HL-60 (cell line): ENCODE results near the gene TRABD2B.

Experiments used
- DNase-seq, 2 experiments: peaks; one replicate each; pipeline ENCODE4 v3.0.0-alpha.2; 2010 to 2020; ENCODE audit warnings: low read depth in 1 of 2, low spot score in 1 of 2
- H3K27ac ChIP-seq: fragments of 250-450 bp; sonication (Bioruptor Pico); replicated peaks from 2 replicates; pipeline ENCODE4 v1.5.1; 2020; ENCODE audit warnings: mild to moderate bottlenecking, moderate library complexity
- H3K27me3 ChIP-seq: fragments of 250-450 bp; sonication (Bioruptor Pico); 2 replicates; pipeline ENCODE4 v1.5.1; 2021; ENCODE audit warnings: mild to moderate bottlenecking, moderate library complexity; ENCODE audit not compliant: insufficient read depth, poor library complexity, severe bottlenecking
- H3K4me3 ChIP-seq: replicated peaks from 2 replicates; pipeline ENCODE4 v1.5.1; 2011; ENCODE audit warnings: mild to moderate bottlenecking, control low read depth, low read length; ENCODE audit not compliant: insufficient read depth
- CTCF ChIP-seq: IDR thresholded peaks from one replicate; pipeline ENCODE4 v1.5.1; 2011; ENCODE audit warnings: low read length, control low read depth, inconsistent platforms; ENCODE audit not compliant: insufficient read depth
- GABPA ChIP-seq: IDR thresholded peaks from 2 replicates; pipeline ENCODE4 v1.6.1; 2012; ENCODE audit warnings: low read depth
- POLR2AphosphoS5 ChIP-seq: IDR thresholded peaks from 2 replicates; pipeline ENCODE4 v1.6.1; 2012; ENCODE audit warnings: low read depth
- SPI1 ChIP-seq: IDR thresholded peaks from 2 replicates; pipeline ENCODE4 v1.6.1; 2012; ENCODE audit warnings: low read depth, mild to moderate bottlenecking, borderline replicate concordance
- TF ChIP-seq, protein P1 (sequence below): IDR thresholded peaks from 2 replicates; pipeline ENCODE4 v1.6.1; 2012; ENCODE audit warnings: low read depth; ENCODE audit not compliant: insufficient replicate concordance

The TRABD2B gene

GRCh38 chr1:47781171-47781959 lies 215.8 kb downstream of the TRABD2B start:
- TF ChIP-seq SPI1 (no peak), CTCF (no peak), GABPA (no peak), POLR2AphosphoS5 (no peak)
- TF ChIP-seq, protein P1, sequence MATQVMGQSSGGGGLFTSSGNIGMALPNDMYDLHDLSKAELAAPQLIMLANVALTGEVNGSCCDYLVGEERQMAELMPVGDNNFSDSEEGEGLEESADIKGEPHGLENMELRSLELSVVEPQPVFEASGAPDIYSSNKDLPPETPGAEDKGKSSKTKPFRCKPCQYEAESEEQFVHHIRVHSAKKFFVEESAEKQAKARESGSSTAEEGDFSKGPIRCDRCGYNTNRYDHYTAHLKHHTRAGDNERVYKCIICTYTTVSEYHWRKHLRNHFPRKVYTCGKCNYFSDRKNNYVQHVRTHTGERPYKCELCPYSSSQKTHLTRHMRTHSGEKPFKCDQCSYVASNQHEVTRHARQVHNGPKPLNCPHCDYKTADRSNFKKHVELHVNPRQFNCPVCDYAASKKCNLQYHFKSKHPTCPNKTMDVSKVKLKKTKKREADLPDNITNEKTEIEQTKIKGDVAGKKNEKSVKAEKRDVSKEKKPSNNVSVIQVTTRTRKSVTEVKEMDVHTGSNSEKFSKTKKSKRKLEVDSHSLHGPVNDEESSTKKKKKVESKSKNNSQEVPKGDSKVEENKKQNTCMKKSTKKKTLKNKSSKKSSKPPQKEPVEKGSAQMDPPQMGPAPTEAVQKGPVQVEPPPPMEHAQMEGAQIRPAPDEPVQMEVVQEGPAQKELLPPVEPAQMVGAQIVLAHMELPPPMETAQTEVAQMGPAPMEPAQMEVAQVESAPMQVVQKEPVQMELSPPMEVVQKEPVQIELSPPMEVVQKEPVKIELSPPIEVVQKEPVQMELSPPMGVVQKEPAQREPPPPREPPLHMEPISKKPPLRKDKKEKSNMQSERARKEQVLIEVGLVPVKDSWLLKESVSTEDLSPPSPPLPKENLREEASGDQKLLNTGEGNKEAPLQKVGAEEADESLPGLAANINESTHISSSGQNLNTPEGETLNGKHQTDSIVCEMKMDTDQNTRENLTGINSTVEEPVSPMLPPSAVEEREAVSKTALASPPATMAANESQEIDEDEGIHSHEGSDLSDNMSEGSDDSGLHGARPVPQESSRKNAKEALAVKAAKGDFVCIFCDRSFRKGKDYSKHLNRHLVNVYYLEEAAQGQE = no peak

GRCh38 chr1:47780469-47780995 lies 216.7 kb downstream of the TRABD2B start:
- H3K27ac ChIP-seq = no peak overlapping the region

More at GRCh38 chr1:47781171-47781959, 215.8 kb downstream of the TRABD2B start:
- no peak for DNase-seq
- H3K27me3 ChIP-seq = no peaks in the 10 kb centered on the region
- no peak overlapping the region for H3K27ac ChIP-seq
- no peak overlapping the region for H3K4me3 ChIP-seq

GRCh38 chr1:47779613-47780012 lies 217.6 kb downstream of the TRABD2B start:
- no peak overlapping the region for H3K4me3 ChIP-seq
- TF ChIP-seq POLR2AphosphoS5 (no peak), GABPA (no peak), CTCF (no peak)
- TF ChIP-seq, protein P1 = no peak
- DNase-seq = no peak
- H3K27ac ChIP-seq = no peak overlapping the region
- H3K27me3 ChIP-seq = no peaks in the 10 kb centered on the region

More at GRCh38 chr1:47780469-47780995, 216.7 kb downstream of the TRABD2B start:
- H3K27me3 ChIP-seq = no peaks in the 10 kb centered on the region
- TF ChIP-seq SPI1 = no peak
- TF ChIP-seq GABPA = no peak
- no peak for TF ChIP-seq POLR2AphosphoS5
- TF ChIP-seq, protein P1 = no peak
- TF ChIP-seq CTCF = no peak
- no peak overlapping the region for H3K4me3 ChIP-seq
- no peak for DNase-seq
